HG03565 (cell line): Measurements from ENCODE around the gene MED14.
"Not testable (repeated sequence)": the region's sequence is repeated elsewhere in the genome, so short reads cannot be mapped to it uniquely, and the experiment has no call there.

Experiments
- ATAC-seq: cut with Tn5 transposase; IDR thresholded peaks from one replicate; pipeline ENCODE4 v1.9.1; 2021; ENCODE audit warnings: mild to moderate bottlenecking, moderate library complexity; ENCODE audit not compliant: unreplicated experiment

MED14 gene

GRCh38 chrX:40732499-40732898 lies 2.8 kb downstream of the MED14 start:
- ATAC-seq = not testable (repeated sequence)

- no peak for ATAC-seq
Measured at GRCh38 chrX:40729598-40730584, 5.5 kb downstream of the MED14 start.

- no peak for ATAC-seq
Measured at GRCh38 chrX:40727581-40728252, 7.6 kb downstream of the MED14 start.

- no peak for ATAC-seq
Measured at GRCh38 chrX:40727093-40727492, 8.2 kb downstream of the MED14 start.

- ATAC-seq = no peak
Measured at GRCh38 chrX:40722930-40723329, 12.4 kb downstream of the MED14 start.

GRCh38 chrX:40721489-40722106 lies 13.7 kb downstream of the MED14 start:
- no peak for ATAC-seq

GRCh38 chrX:40720792-40721191 lies 14.6 kb downstream of the MED14 start:
- ATAC-seq = no peak

- no peak for ATAC-seq
Measured at GRCh38 chrX:40720339-40720738, 15.0 kb downstream of the MED14 start.

GRCh38 chrX:40719731-40720130 lies 15.6 kb downstream of the MED14 start:
- ATAC-seq = no peak

- no peak for ATAC-seq
Measured at GRCh38 chrX:40719218-40719617, 16.1 kb downstream of the MED14 start.

- no peak for ATAC-seq
Measured at GRCh38 chrX:40709395-40709794, 25.9 kb downstream of the MED14 start.

GRCh38 chrX:40705658-40706312 lies 29.6 kb downstream of the MED14 start:
- no peak for ATAC-seq

- no peak for ATAC-seq
Measured at GRCh38 chrX:40700640-40701342, 34.6 kb downstream of the MED14 start.

GRCh38 chrX:40698851-40699250 lies 36.5 kb downstream of the MED14 start:
- no peak for ATAC-seq

- ATAC-seq = no peak
Measured at GRCh38 chrX:40694802-40695201, 40.5 kb downstream of the MED14 start.

GRCh38 chrX:40688929-40689328 lies 46.4 kb downstream of the MED14 start:
- ATAC-seq = no peak

- no peak for ATAC-seq
Measured at GRCh38 chrX:40687169-40687568, 48.2 kb downstream of the MED14 start.

- no peak for ATAC-seq
Measured at GRCh38 chrX:40685362-40685918, 49.9 kb downstream of the MED14 start.

- ATAC-seq = no peak
Measured at GRCh38 chrX:40684092-40684491, 51.2 kb downstream of the MED14 start.

- ATAC-seq = no peak
Measured at GRCh38 chrX:40683245-40683644, 52.1 kb downstream of the MED14 start.
